SW 1271 (cell line): ENCODE data around the gene NUP210L.

Experiments used
- DNase-seq, 2 experiments: peaks; one replicate each; lab custom pipeline; 2025; lab: John Stamatoyannopoulos, UW

NUP210L gene

GRCh38 chr1:154154534-154155191 lies at the start of gene NUP210L:
TSS of gene NUP210L (minus strand) at chr1:154155073.
- DNase-seq: no peak

GRCh38 chr1:154199563-154199879 lies 44.6 kb upstream of the NUP210L start:
- DNase-seq: no peak

GRCh38 chr1:154198756-154199562 lies 44.1 kb upstream of the NUP210L start:
- DNase-seq: peak in 1 of 2 experiments; percentile 31

- no peak for DNase-seq
Observed at GRCh38 chr1:154193821-154194220, 38.9 kb upstream of the NUP210L start.

- no peak for DNase-seq
Observed at GRCh38 chr1:154192476-154192875, 37.6 kb upstream of the NUP210L start.

GRCh38 chr1:154191990-154192461 lies 37.2 kb upstream of the NUP210L start, which contains the start of gene TPM3:
TSS of gene TPM3 (minus strand) at chr1:154192100. CDS start at chr1:154192018, 82 bp downstream.
- DNase-seq: no peak

GRCh38 chr1:154190550-154190949 lies 35.7 kb upstream of the NUP210L start:
- no peak for DNase-seq

GRCh38 chr1:154186852-154187501 lies 32.1 kb upstream of the NUP210L start:
- DNase-seq: no peak

- DNase-seq: peak in 1 of 2 experiments; percentile 14
Observed at GRCh38 chr1:154186177-154186576, 31.3 kb upstream of the NUP210L start.

- peak; percentile 91 to 95 for DNase-seq
Observed at GRCh38 chr1:154183046-154183915, 28.4 kb upstream of the NUP210L start.

GRCh38 chr1:154182344-154183045 lies 27.6 kb upstream of the NUP210L start:
- DNase-seq: peak; percentile 55 to 70

- no peak for DNase-seq
Observed at GRCh38 chr1:154181944-154182343, 27.1 kb upstream of the NUP210L start.

- no peak for DNase-seq
Observed at GRCh38 chr1:154179946-154180687, 25.2 kb upstream of the NUP210L start.

GRCh38 chr1:154178911-154179811 lies 24.3 kb upstream of the NUP210L start:
- DNase-seq: no peak

GRCh38 chr1:154178013-154178412 lies 23.1 kb upstream of the NUP210L start:
- DNase-seq: no peak

- no peak for DNase-seq
Observed at GRCh38 chr1:154176337-154176736, 21.5 kb upstream of the NUP210L start.

- no peak for DNase-seq
Observed at GRCh38 chr1:154174654-154175053, 19.8 kb upstream of the NUP210L start.

- no peak for DNase-seq
Observed at GRCh38 chr1:154171880-154172279, 17.0 kb upstream of the NUP210L start.

GRCh38 chr1:154171223-154171583 lies 16.3 kb upstream of the NUP210L start:
- DNase-seq: no peak
